SK-N-SH (cell line): ENCODE data around the gene ESRRA. TPM values are rescaled to one million over a fixed set of nuclear protein-coding genes. Genes with fewer than 3 reads are reported as not detected.
A peak's percentile ranks its signal among the peaks of the same experiment; 100 is the strongest.

Source experiments
- CTCF ChIA-PET: fragments of 300-600, 350-600 bp; formaldehyde crosslinking; extraction: SDS; loops from one replicate; lab custom pipeline; 2021; lab: Yijun Ruan, JAX
- POLR2A ChIA-PET: fragments of 350-600 bp; sonication (Branson Sonifier 250); formaldehyde crosslinking; extraction: SDS; loops from one replicate; lab custom pipeline; 2020; ENCODE audit warnings: antibody characterized with exemption, inconsistent platforms; lab: Yijun Ruan, JAX
- DNase-seq: peaks from one replicate; pipeline ENCODE4 v3.0.0; 2012
- H2AFZ ChIP-seq: fragments of 200-600 bp; sonication (generic); 2 replicates; pipeline ENCODE4 v1.8.1; 2016; ENCODE audit warnings: antibody characterized with exemption, mild to moderate bottlenecking, low read depth
- H3F3A ChIP-seq: fragments of 200-600 bp; sonication (generic); replicated peaks from 2 replicates; pipeline ENCODE3; 2016; ENCODE audit warnings: antibody characterized with exemption, mild to moderate bottlenecking; ENCODE audit not compliant: insufficient read depth
- H3K27ac ChIP-seq, 2 experiments: fragments of 200-500 bp in 1 of 2; fragments of 200-600 bp in 1 of 2; sonication (Bioruptor generic) in 1 of 2; sonication (generic), shearing (Covaris generic) in 1 of 2; 2 replicates each; pipeline versions ENCODE4 v1.5.1 to v1.6.1; 2014 to 2016; ENCODE audit warnings: low read depth in 2 of 2, inconsistent platforms in 1 of 2, low read length in 1 of 2, mild to moderate bottlenecking in 1 of 2, mixed read lengths in 1 of 2
- H3K27me3 ChIP-seq: fragments of 200-600 bp; sonication (generic), shearing (Covaris generic); 2 replicates; pipeline ENCODE4 v1.6.1; 2016; ENCODE audit warnings: mixed run types; ENCODE audit not compliant: insufficient read depth
- H3K36me3 ChIP-seq, 2 experiments: fragments of 200-500 bp in 1 of 2; fragments of 200-600 bp in 1 of 2; sonication (Bioruptor generic) in 1 of 2; sonication (generic) in 1 of 2; replicated peaks in 1 of 2; 2 replicates each; pipeline versions ENCODE3 to v1.5.1; 2014 to 2016; ENCODE audit warnings: low read length in 1 of 2, mild to moderate bottlenecking in 1 of 2; ENCODE audit not compliant: insufficient read depth in 2 of 2, control insufficient read depth in 1 of 2
- H3K4me1 ChIP-seq, 2 experiments: fragments of 200-500 bp in 1 of 2; fragments of 200-600 bp in 1 of 2; sonication (Bioruptor generic) in 1 of 2; sonication (generic), shearing (Covaris generic) in 1 of 2; 2 replicates each; pipeline versions ENCODE4 v1.5.1 to v1.6.1; 2014 to 2016; ENCODE audit warnings: low read depth in 1 of 2, low read length in 1 of 2, mixed run types in 1 of 2; ENCODE audit not compliant: insufficient read depth in 2 of 2, control insufficient read depth in 1 of 2
- H3K4me2 ChIP-seq: fragments of 200-600 bp; sonication (generic), shearing (Covaris generic); 2 replicates; pipeline ENCODE4 v1.6.1; 2017; ENCODE audit warnings: mixed run types
- H3K4me3 ChIP-seq, 2 experiments: fragments of 200-500 bp in 1 of 2; fragments of 200-600 bp in 1 of 2; sonication (Bioruptor generic) in 1 of 2; sonication (generic), shearing (Covaris generic) in 1 of 2; 2 replicates each; pipeline versions ENCODE4 v1.5.1 to v1.8.1; 2014 to 2016; ENCODE audit warnings: low read depth in 2 of 2, inconsistent platforms in 1 of 2, low read length in 1 of 2, mild to moderate bottlenecking in 1 of 2, mixed read lengths in 1 of 2, moderate library complexity in 1 of 2
- H3K79me2 ChIP-seq: fragments of 200-600 bp; sonication (generic); 2 replicates; pipeline ENCODE4 v1.8.1; 2017; ENCODE audit warnings: mild to moderate bottlenecking; ENCODE audit not compliant: insufficient read depth
- H3K9ac ChIP-seq: fragments of 200-600 bp; sonication (generic); 2 replicates; pipeline ENCODE4 v1.6.1; 2017; ENCODE audit warnings: mixed run types
- H3K9me2 ChIP-seq: fragments of 200-600 bp; sonication (generic); 2 replicates; pipeline ENCODE4 v1.6.1; 2017; ENCODE audit warnings: mixed run types
- H3K9me3 ChIP-seq: fragments of 200-600 bp; sonication (generic); 2 replicates; pipeline ENCODE4 v1.6.1; 2017; ENCODE audit warnings: mixed run types, mild to moderate bottlenecking, moderate library complexity
- H4K20me1 ChIP-seq: fragments of 200-600 bp; sonication (generic); 2 replicates; pipeline ENCODE4 v1.6.1; 2017; ENCODE audit warnings: mild to moderate bottlenecking, mixed run types; ENCODE audit not compliant: insufficient read depth
- CHD2 ChIP-seq: fragments of 150-350 bp; IDR thresholded peaks from 2 replicates; pipeline ENCODE4 v1.6.1; 2018; ENCODE audit warnings: low read length; ENCODE audit not compliant: partially characterized antibody
- ELF1 ChIP-seq: IDR thresholded peaks from 2 replicates; pipeline ENCODE4 v1.4.0; 2012
- EP300 ChIP-seq, 2 experiments: IDR thresholded peaks; 2 replicates each; pipeline versions ENCODE4 v1.4.0 to v1.6.1; 2012; ENCODE audit warnings: borderline replicate concordance in 1 of 2, low read depth in 1 of 2, low read length in 1 of 2
- FOXJ3 ChIP-seq: sonication (generic); formaldehyde crosslinking; IDR thresholded peaks from 2 replicates; pipeline ENCODE4 v1.5.1; 2020; ENCODE audit warnings: mild to moderate bottlenecking, missing genetic modification reagents
- FOXM1 ChIP-seq: IDR thresholded peaks from 2 replicates; pipeline ENCODE4 v1.4.0; 2012; ENCODE audit warnings: low read depth, mild to moderate bottlenecking
- GATA2 ChIP-seq: sonication (generic); formaldehyde crosslinking; IDR thresholded peaks from 2 replicates; pipeline ENCODE4 v1.5.0; 2020; ENCODE audit warnings: mild to moderate bottlenecking, missing genetic modification reagents
- MEF2A ChIP-seq: IDR thresholded peaks from 2 replicates; pipeline ENCODE4 v1.4.0; 2012; ENCODE audit warnings: low read depth, borderline replicate concordance
- MXI1 ChIP-seq: IDR thresholded peaks from 2 replicates; pipeline ENCODE4 v1.6.1; 2012; ENCODE audit warnings: mild to moderate bottlenecking, low read depth, low read length, improper control_type of control experiment
- NFIC ChIP-seq: IDR thresholded peaks from 2 replicates; pipeline ENCODE4 v1.4.0; 2012; ENCODE audit warnings: borderline replicate concordance
- POLR2AphosphoS5 ChIP-seq: IDR thresholded peaks from 2 replicates; pipeline ENCODE4 v1.6.1; 2012; ENCODE audit warnings: low read depth, low read length
- RAD21 ChIP-seq: IDR thresholded peaks from 2 replicates; pipeline ENCODE4 v1.6.1; 2012; ENCODE audit warnings: mild to moderate bottlenecking, low read length
- RFX5 ChIP-seq: IDR thresholded peaks from 2 replicates; pipeline ENCODE4 v1.6.1; 2012; ENCODE audit warnings: mild to moderate bottlenecking, improper control_type of control experiment, low read length
- RXRA ChIP-seq: IDR thresholded peaks from 2 replicates; pipeline ENCODE4 v1.4.0; 2012; ENCODE audit warnings: low read depth, mild to moderate bottlenecking, borderline replicate concordance
- SMC3 ChIP-seq: IDR thresholded peaks from 2 replicates; pipeline ENCODE4 v1.6.1; 2012; ENCODE audit warnings: low read depth, low read length, improper control_type of control experiment
- TAF1 ChIP-seq: IDR thresholded peaks from 2 replicates; pipeline ENCODE4 v1.6.1; 2012; ENCODE audit warnings: low read depth, mild to moderate bottlenecking, low read length, moderate library complexity, borderline replicate concordance
- TCF12 ChIP-seq: IDR thresholded peaks from 2 replicates; pipeline ENCODE4 v1.4.0; 2012
- YY1 ChIP-seq: IDR thresholded peaks from 2 replicates; pipeline ENCODE4 v1.4.0; 2012; ENCODE audit warnings: low read depth, mild to moderate bottlenecking
- WGBS: methylation state at CpG from one replicate; pipeline ENCODE4 v1.1.6; 2017; ENCODE audit warnings: low lambda C conversion rate; 5-methylcytosine and 5-hydroxymethylcytosine counted together
- polyA plus RNA-seq, 3 experiments: library from polyadenylated mRNA; depleted of rRNA; stranded (reverse); fragments of >200 nt; gene quantifications; 2 replicates each; pipeline ENCODE4 v1.2.3, GENCODE V29; 2012
- TF ChIP-seq, protein P1 (sequence below): IDR thresholded peaks from 2 replicates; pipeline ENCODE4; 2012
- TF ChIP-seq, protein P2 (sequence below): fragments of 150-350 bp; IDR thresholded peaks from 2 replicates; pipeline ENCODE4 v1.6.1; 2016; ENCODE audit warnings: mild to moderate bottlenecking, low read depth, low read length

ESRRA gene
- polyA plus RNA-seq, 1 of the 3 experiments (the other 2 are of a cell fraction) = 27.8 TPM

DNA sequence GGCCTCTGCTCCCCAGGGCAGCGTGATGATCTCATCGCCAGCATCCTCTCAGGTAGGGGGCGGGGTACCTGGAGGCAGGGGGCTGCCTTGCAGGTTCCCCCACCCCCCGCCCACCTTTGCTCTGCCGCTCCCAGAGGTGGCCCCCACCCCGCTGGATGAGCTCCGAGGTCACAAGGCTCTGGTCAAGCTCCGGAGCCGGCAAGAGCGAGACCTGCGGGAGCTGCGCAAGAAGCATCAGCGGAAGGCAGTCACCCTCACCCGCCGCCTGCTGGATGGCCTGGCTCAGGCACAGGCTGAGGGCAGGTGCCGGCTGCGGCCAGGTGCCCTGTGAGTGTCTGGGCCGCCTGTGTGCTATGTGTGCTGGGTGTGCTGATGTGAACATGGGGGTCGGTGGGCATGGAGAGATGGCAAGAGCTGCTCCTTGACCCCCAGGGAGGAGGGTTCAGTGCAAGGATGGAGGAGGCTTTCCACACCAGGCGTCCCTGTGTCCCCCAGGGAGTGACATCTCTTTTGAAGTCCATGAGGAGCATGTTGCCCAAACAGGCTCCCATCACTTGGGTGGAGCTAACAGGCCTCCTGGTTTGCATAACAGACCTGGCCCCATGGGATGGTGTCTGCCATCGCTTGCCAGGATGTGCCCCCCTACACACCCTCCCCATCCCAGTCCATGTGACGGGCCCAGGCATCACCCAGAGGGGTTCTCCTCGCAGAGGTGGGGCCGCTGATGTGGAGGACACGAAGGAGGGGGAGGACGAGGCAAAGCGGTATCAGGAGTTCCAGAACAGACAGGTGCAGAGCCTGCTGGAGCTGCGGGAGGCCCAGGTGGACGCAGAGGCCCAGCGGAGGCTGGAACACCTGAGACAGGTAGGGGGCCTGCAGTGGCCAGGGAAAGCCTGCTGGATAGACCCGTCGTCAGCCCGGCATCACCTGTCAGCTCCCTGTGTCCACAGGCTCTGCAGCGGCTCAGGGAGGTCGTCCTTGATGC, 39.9 kb upstream of the ESRRA start:
- ChIA-PET POLR2A (interaction anchor here (1.0 to 2.8 kb wide), 9 partner anchors 12 to 80 kb away, joined by 3 to 41 read pairs (median 5); partner anchors contain the start of genes FKBP2, NUDT22, PLCB3 and PPP1R14B), CTCF (interaction anchor here (0.8 to 5.7 kb wide), 9 partner anchors 12 to 61 kb away, joined by 3 to 119 read pairs (median 11); partner anchors contain the start of genes ESRRA, NUDT22, PLCB3 and PPP1R14B)
- Histone ChIP-seq H3F3A (peaks cover 22% of the 10 kb centered on the region), H3K36me3 (peaks cover 17 to 28% of the 10 kb centered on the region in 2 experiments), H3K27ac (peak overlapping the region in 1 of 2 experiments; percentile 94; a peak in 2 of 4 replicates), H3K4me1 (peaks cover 12 to 55% of the 10 kb centered on the region in 2 experiments; a peak in 3 of 4 replicates), H3K27me3 (no peaks in the 10 kb centered on the region), H4K20me1 (no peaks in the 10 kb centered on the region), H3K4me3 (no peak overlapping the region), H3K79me2 (no peaks in the 10 kb centered on the region; the same call in none of the 2 replicates), H3K9me2 (no peaks in the 10 kb centered on the region), H3K4me2 (no peak overlapping the region), H2AFZ (no peak overlapping the region), H3K9me3 (no peaks in the 10 kb centered on the region), H3K9ac (no peak overlapping the region)
- TF ChIP-seq SMC3 (no peak), YY1 (no peak), EP300 (IDR thresholded peaks at IDR 0.05; ENCODE audit: borderline replicate concordance in 1 of 2, low read depth in 1 of 2, low read length in 1 of 2) (no peak), NFIC (no peak), RFX5 (no peak), FOXM1 (no peak), RAD21 (no peak), GATA2 (CRISPR knock-in tag) (no peak), FOXJ3 (CRISPR knock-in tag) (no peak), MEF2A (no peak), TCF12 (no peak), MXI1 (no peak), CHD2 (no peak), ELF1 (no peak), POLR2AphosphoS5 (no peak), TAF1 (no peak), RXRA (no peak)
- TF ChIP-seq, protein P1, sequence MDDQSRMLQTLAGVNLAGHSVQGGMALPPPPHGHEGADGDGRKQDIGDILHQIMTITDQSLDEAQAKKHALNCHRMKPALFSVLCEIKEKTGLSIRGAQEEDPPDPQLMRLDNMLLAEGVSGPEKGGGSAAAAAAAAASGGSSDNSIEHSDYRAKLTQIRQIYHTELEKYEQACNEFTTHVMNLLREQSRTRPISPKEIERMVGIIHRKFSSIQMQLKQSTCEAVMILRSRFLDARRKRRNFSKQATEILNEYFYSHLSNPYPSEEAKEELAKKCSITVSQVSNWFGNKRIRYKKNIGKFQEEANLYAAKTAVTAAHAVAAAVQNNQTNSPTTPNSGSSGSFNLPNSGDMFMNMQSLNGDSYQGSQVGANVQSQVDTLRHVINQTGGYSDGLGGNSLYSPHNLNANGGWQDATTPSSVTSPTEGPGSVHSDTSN = no peak
- TF ChIP-seq, protein P2, sequence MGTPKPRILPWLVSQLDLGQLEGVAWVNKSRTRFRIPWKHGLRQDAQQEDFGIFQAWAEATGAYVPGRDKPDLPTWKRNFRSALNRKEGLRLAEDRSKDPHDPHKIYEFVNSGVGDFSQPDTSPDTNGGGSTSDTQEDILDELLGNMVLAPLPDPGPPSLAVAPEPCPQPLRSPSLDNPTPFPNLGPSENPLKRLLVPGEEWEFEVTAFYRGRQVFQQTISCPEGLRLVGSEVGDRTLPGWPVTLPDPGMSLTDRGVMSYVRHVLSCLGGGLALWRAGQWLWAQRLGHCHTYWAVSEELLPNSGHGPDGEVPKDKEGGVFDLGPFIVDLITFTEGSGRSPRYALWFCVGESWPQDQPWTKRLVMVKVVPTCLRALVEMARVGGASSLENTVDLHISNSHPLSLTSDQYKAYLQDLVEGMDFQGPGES = no peak
- no peak for DNase-seq
- 95% methylated on average over 23 of the region's 35 CpGs for WGBS
